Inflammatory macrophage treated with lipopolysaccharide for 4 hours (primary cell): ENCODE results near the gene CLCA2.

Experiments used
- DNase-seq: peaks from one replicate; pipeline ENCODE4 v3.0.0-alpha.2; 2020

The CLCA2 gene

GRCh38 chr1:86423873-86424272, at the start of gene CLCA2:
TSS of gene CLCA2 (plus strand) at chr1:86424171. CDS start at chr1:86424248, 77 bp downstream.
- no peak for DNase-seq

GRCh38 chr1:86375688-86376087, 48.3 kb upstream of the CLCA2 start:
- no peak for DNase-seq

GRCh38 chr1:86377341-86377740, 46.6 kb upstream of the CLCA2 start:
- DNase-seq, result no peak

- DNase-seq, result no peak
Observed at GRCh38 chr1:86378813-86379212, 45.2 kb upstream of the CLCA2 start.

GRCh38 chr1:86380257-86380861, 43.6 kb upstream of the CLCA2 start:
- DNase-seq, result peak; percentile 58

GRCh38 chr1:86381223-86381622, 42.7 kb upstream of the CLCA2 start:
- no peak for DNase-seq

- DNase-seq, result peak; percentile 82
Observed at GRCh38 chr1:86382878-86383277, 41.1 kb upstream of the CLCA2 start.

- no peak for DNase-seq
Observed at GRCh38 chr1:86387916-86388627, 35.9 kb upstream of the CLCA2 start.

GRCh38 chr1:86388777-86389176, 35.2 kb upstream of the CLCA2 start:
- DNase-seq, result no peak

- peak; percentile 30 for DNase-seq
Observed at GRCh38 chr1:86389307-86389706, 34.7 kb upstream of the CLCA2 start.

GRCh38 chr1:86394416-86394815, 29.6 kb upstream of the CLCA2 start:
- no peak for DNase-seq

GRCh38 chr1:86395751-86396497, 28.0 kb upstream of the CLCA2 start, which contains the start of gene ODF2L:
TSS of gene ODF2L (minus strand) at chr1:86396323. CDS start at chr1:86387027, 9,296 bp downstream.
- peak; percentile 88 for DNase-seq

- no peak for DNase-seq
Observed at GRCh38 chr1:86396498-86396890, 27.5 kb upstream of the CLCA2 start.

GRCh38 chr1:86409416-86410021, 14.5 kb upstream of the CLCA2 start:
- no peak for DNase-seq

GRCh38 chr1:86410879-86411278, 13.1 kb upstream of the CLCA2 start:
- no peak for DNase-seq

GRCh38 chr1:86416343-86416742, 7.6 kb upstream of the CLCA2 start:
- DNase-seq, result no peak

GRCh38 chr1:86419277-86419903, 4.6 kb upstream of the CLCA2 start:
- peak; percentile 41 for DNase-seq

- DNase-seq, result no peak
Observed at GRCh38 chr1:86421601-86422280, 2.2 kb upstream of the CLCA2 start.

GRCh38 chr1:86423473-86423872, 498 bp upstream of the CLCA2 start:
- DNase-seq, result no peak

GRCh38 chr1:86429122-86429725, 5.3 kb downstream of the CLCA2 start:
- peak; percentile 17 for DNase-seq

GRCh38 chr1:86429835-86430234, 5.9 kb downstream of the CLCA2 start:
- peak; percentile 92 for DNase-seq

GRCh38 chr1:86430376-86430775, 6.4 kb downstream of the CLCA2 start:
- DNase-seq, result peak; percentile 3
